CD4-positive, alpha-beta T cell treated with Interleukin-6 at 100 ng/mL for 8 hours (primary cell): ENCODE measurements around the gene FBXO44.
A peak's percentile ranks its signal among the peaks of the same experiment; 100 is the strongest.
"Not testable (repeated sequence)": the region's sequence is repeated elsewhere in the genome, so short reads cannot be mapped to it uniquely, and the experiment has no call there.

Source experiments
- DNase-seq: peaks from one replicate; pipeline ENCODE4 v3.0.0-alpha.2; 2020; ENCODE audit warnings: mixed read lengths, low spot score

The FBXO44 gene

GRCh38 chr1:11654137-11654938 is at the start of gene FBXO44, which contains the start of gene FBXO2:
FBXO44 (plus strand) TSS chr1:11654877; CDS start chr1:11655836, 959 bp downstream.
FBXO2 (minus strand) TSS chr1:11654429; CDS start chr1:11654340, 89 bp downstream.
- DNase-seq, result peak; percentile 67

- no peak for DNase-seq
Measured at GRCh38 chr1:11606775-11607174, 47.9 kb upstream of the FBXO44 start.

- DNase-seq, result not testable (repeated sequence)
Measured at GRCh38 chr1:11608596-11609130, 46.0 kb upstream of the FBXO44 start.

- not testable (repeated sequence) for DNase-seq
Measured at GRCh38 chr1:11609378-11609777, 45.3 kb upstream of the FBXO44 start.

GRCh38 chr1:11610629-11611180 is 44.0 kb upstream of the FBXO44 start:
- DNase-seq, result no peak

GRCh38 chr1:11611638-11612327 is 42.9 kb upstream of the FBXO44 start:
- DNase-seq, result no peak

- no peak for DNase-seq
Measured at GRCh38 chr1:11613347-11613746, 41.3 kb upstream of the FBXO44 start.

GRCh38 chr1:11615090-11615489 is 39.6 kb upstream of the FBXO44 start:
- DNase-seq, result no peak

- no peak for DNase-seq
Measured at GRCh38 chr1:11616766-11617165, 37.9 kb upstream of the FBXO44 start.

- no peak for DNase-seq
Measured at GRCh38 chr1:11617314-11617713, 37.4 kb upstream of the FBXO44 start.

GRCh38 chr1:11617741-11618140 is 36.9 kb upstream of the FBXO44 start:
- no peak for DNase-seq

- DNase-seq, result no peak
Measured at GRCh38 chr1:11620405-11620804, 34.3 kb upstream of the FBXO44 start.

GRCh38 chr1:11620924-11621323 is 33.8 kb upstream of the FBXO44 start:
- no peak for DNase-seq

GRCh38 chr1:11622398-11622797 is 32.3 kb upstream of the FBXO44 start:
- no peak for DNase-seq

- no peak for DNase-seq
Measured at GRCh38 chr1:11623702-11624101, 31.0 kb upstream of the FBXO44 start.

GRCh38 chr1:11626551-11626950 is 28.1 kb upstream of the FBXO44 start:
- DNase-seq, result no peak

- DNase-seq, result no peak
Measured at GRCh38 chr1:11628767-11629166, 25.9 kb upstream of the FBXO44 start.

GRCh38 chr1:11629184-11630016 is 25.3 kb upstream of the FBXO44 start:
- DNase-seq, result no peak

GRCh38 chr1:11634365-11635192 is 20.1 kb upstream of the FBXO44 start:
- DNase-seq, result no peak

- DNase-seq, result no peak
Measured at GRCh38 chr1:11638121-11638520, 16.6 kb upstream of the FBXO44 start.

- DNase-seq, result no peak
Measured at GRCh38 chr1:11639372-11639771, 15.3 kb upstream of the FBXO44 start.
